CD4-positive, alpha-beta T cell (primary cell): ENCODE measurements around the gene FBXO36. TPM values are rescaled to one million over a fixed set of nuclear protein-coding genes. Genes with fewer than 3 reads are reported as not detected.
"Not testable (repeated sequence)": the region's sequence is repeated elsewhere in the genome, so short reads cannot be mapped to it uniquely, and the experiment has no call there.

ENCODE experiments used
- ATAC-seq: fragments of 200-7000 bp; cut with Tn5 transposase; one replicate; pipeline ENCODE4 v1.10.0; 2022; ENCODE audit warnings: mild to moderate bottlenecking; ENCODE audit not compliant: poor library complexity
- CTCF ChIA-PET: fragments of 350-600 bp; sonication (Branson Sonifier 250); formaldehyde crosslinking; loops from one replicate; lab custom pipeline; 2021; ENCODE audit warnings: antibody characterized with exemption, inconsistent platforms; lab: Charles Lee
- POLR2A ChIA-PET: fragments of 350-600 bp; sonication (Branson Sonifier 250); formaldehyde crosslinking; loops from one replicate; lab custom pipeline; 2021; ENCODE audit warnings: antibody characterized with exemption, inconsistent platforms; lab: Charles Lee
- DNase-seq, 14 experiments: peaks; one replicate each; pipeline ENCODE4 v3.0.0-alpha.2; 2013 to 2020; ENCODE audit warnings: mixed read lengths in 2 of 14
- H3K27ac ChIP-seq, 2 donors: one replicate each; pipeline versions ENCODE4 v1.5.1 to v1.7.0; 2013; ENCODE audit warnings: low read length in 2 of 2, low read depth in 1 of 2, mild to moderate bottlenecking in 1 of 2
- H3K27me3 ChIP-seq, 2 experiments: 1 replicate in 1 of 2; 2 replicates in 1 of 2; pipeline versions ENCODE4 v1.6.1 to v1.7.0; 2013; ENCODE audit warnings: low read length in 2 of 2, control low read depth in 1 of 2, mild to moderate bottlenecking in 1 of 2, moderate library complexity in 1 of 2; ENCODE audit not compliant: insufficient read depth in 2 of 2, control insufficient read depth in 1 of 2
- H3K36me3 ChIP-seq: one replicate; pipeline ENCODE4 v1.6.1; 2013; ENCODE audit warnings: low read length, control low read depth; ENCODE audit not compliant: insufficient read depth
- H3K4me1 ChIP-seq: one replicate; pipeline ENCODE4 v1.6.1; 2013; ENCODE audit warnings: low read length, control low read depth; ENCODE audit not compliant: insufficient read depth
- H3K4me3 ChIP-seq: one replicate; pipeline ENCODE4 v1.5.1; 2013; ENCODE audit warnings: mild to moderate bottlenecking, low read length, moderate library complexity
- H3K9me3 ChIP-seq, 2 experiments: 1 replicate in 1 of 2; 2 replicates in 1 of 2; pipeline versions ENCODE4 v1.6.1 to v1.7.0; 2013; ENCODE audit warnings: low read length in 2 of 2, mild to moderate bottlenecking in 2 of 2, control low read depth in 1 of 2, moderate library complexity in 1 of 2; ENCODE audit not compliant: control insufficient read depth in 1 of 2, insufficient read depth in 1 of 2
- H3K27ac Mint-ChIP-seq: one replicate; pipeline ENCODE4 v1.8.0; 2020; ENCODE audit warnings: mixed read lengths
- H3K27me3 Mint-ChIP-seq: one replicate; pipeline ENCODE4 v1.8.0; 2021; ENCODE audit warnings: mixed read lengths
- H3K36me3 Mint-ChIP-seq: one replicate; pipeline ENCODE4 v1.8.0; 2021; ENCODE audit warnings: low read depth, mixed read lengths
- H3K4me1 Mint-ChIP-seq: one replicate; pipeline ENCODE4 v1.8.0; 2021; ENCODE audit warnings: low read depth, mixed read lengths
- H3K4me3 Mint-ChIP-seq: one replicate; pipeline ENCODE4 v1.8.0; 2020; ENCODE audit warnings: mild to moderate bottlenecking, mixed read lengths
- H3K9me3 Mint-ChIP-seq: one replicate; pipeline ENCODE4 v1.8.0; 2020; ENCODE audit warnings: mixed read lengths
- CTCF ChIP-seq: fragments of 200-600 bp; IDR thresholded peaks from one replicate; pipeline ENCODE4 v1.8.0; 2022; ENCODE audit warnings: antibody characterized with exemption, mild to moderate bottlenecking
- intact Hi-C, 2 experiments: fragments of 100-400 bp; cut with DNase I in 1 of 2; cut with micrococcal nuclease in 1 of 2; formaldehyde crosslinking; loops; one replicate each; pipeline versions ENCODE4 v1.15.1 to v1.9.0; 2023 to 2025; cut with DNase I, micrococcal nuclease
- total RNA-seq, 174 experiments: library from RNA in 2 of 174; stranded (reverse) in 2 of 174; gene quantifications; one replicate each; pipeline ENCODE4 v1.2.3 and lab custom pipeline; 2021 to 2026

FBXO36 gene
- total RNA-seq, 2 experiments from 2014 or later: 0.52 to 0.84 TPM

- ChIA-PET POLR2A (no interaction called here), CTCF (no interaction called here)
- no peaks in the 10 kb centered on the region for H3K27me3 Mint-ChIP-seq
- Histone ChIP-seq H3K4me1 (no peaks in the 10 kb centered on the region), H3K27me3 (no peaks in the 10 kb centered on the region), H3K4me3 (no peak overlapping the region), H3K27ac (no peak overlapping the region), H3K9me3 (no peaks in the 10 kb centered on the region), H3K36me3 (no peaks in the 10 kb centered on the region)
- H3K36me3 Mint-ChIP-seq: no peaks in the 10 kb centered on the region
- no peaks in the 10 kb centered on the region for H3K9me3 Mint-ChIP-seq
- no peak overlapping the region for H3K4me3 Mint-ChIP-seq
- intact Hi-C loops: no loop called here
- TF ChIP-seq CTCF: no peak
- no peaks in the 10 kb centered on the region for H3K4me1 Mint-ChIP-seq
- no peak overlapping the region for H3K27ac Mint-ChIP-seq
- ATAC-seq (no peak), DNase-seq (no peak)
Observed at GRCh38 chr2:229952256-229952835, 30.0 kb downstream of the FBXO36 start.

- ChIA-PET POLR2A (no interaction called here), CTCF (no interaction called here)
- Mint-ChIP-seq H3K27me3 (no peaks in the 10 kb centered on the region), H3K4me1 (no peaks in the 10 kb centered on the region), H3K4me3 (no peak overlapping the region), H3K36me3 (no peaks in the 10 kb centered on the region), H3K27ac (no peak overlapping the region), H3K9me3 (no peaks in the 10 kb centered on the region)
- Histone ChIP-seq H3K4me3 (no peak overlapping the region), H3K27me3 (no peaks in the 10 kb centered on the region), H3K4me1 (no peaks in the 10 kb centered on the region), H3K36me3 (no peaks in the 10 kb centered on the region), H3K27ac (no peak overlapping the region), H3K9me3 (no peaks in the 10 kb centered on the region)
- TF ChIP-seq CTCF: no peak
- intact Hi-C loops: no loop called here
- DNase-seq (no peak), ATAC-seq (no peak)
Observed at GRCh38 chr2:229955663-229956062, 33.4 kb downstream of the FBXO36 start.

- intact Hi-C loops: no loop called here
- Mint-ChIP-seq H3K4me1 (no peaks in the 10 kb centered on the region), H3K27ac (no peak overlapping the region), H3K27me3 (no peaks in the 10 kb centered on the region), H3K36me3 (no peaks in the 10 kb centered on the region), H3K4me3 (no peak overlapping the region), H3K9me3 (no peaks in the 10 kb centered on the region)
- TF ChIP-seq CTCF: no peak
- Histone ChIP-seq H3K27me3 (no peaks in the 10 kb centered on the region), H3K9me3 (no peaks in the 10 kb centered on the region), H3K27ac (no peak overlapping the region), H3K4me3 (no peak overlapping the region), H3K4me1 (no peaks in the 10 kb centered on the region), H3K36me3 (no peaks in the 10 kb centered on the region)
- ChIA-PET CTCF (no interaction called here), POLR2A (no interaction called here)
- DNase-seq (no peak), ATAC-seq (no peak)
Observed at GRCh38 chr2:229956491-229956890, 34.2 kb downstream of the FBXO36 start.

GRCh38 chr2:229963596-229963995 lies 41.3 kb downstream of the FBXO36 start:
- H3K27ac Mint-ChIP-seq, H3K36me3 ChIP-seq, DNase-seq, H3K27me3 Mint-ChIP-seq, H3K4me3 Mint-ChIP-seq, H3K4me1 ChIP-seq, H3K4me3 ChIP-seq, POLR2A ChIA-PET, CTCF ChIA-PET, ATAC-seq, H3K36me3 Mint-ChIP-seq, H3K27ac ChIP-seq, H3K9me3 Mint-ChIP-seq, H3K9me3 ChIP-seq, H3K27me3 ChIP-seq, intact Hi-C loops, H3K4me1 Mint-ChIP-seq: not testable (repeated sequence)
